NCI-H82 treated with DMSO at 0.1 percent for 48 hours (cell line): ENCODE data around the gene BCLAF1.

Experiments
- DNase-seq: peaks from one replicate; lab custom pipeline; 2025; ENCODE audit not compliant: unreplicated experiment; lab: John Stamatoyannopoulos, UW

BCLAF1 gene

GRCh38 chr6:136208783-136209182, 80.9 kb downstream of the BCLAF1 start:
- DNase-seq, result no peak
